NCI-H1436 treated with DMSO at 0.1 percent for 48 hours (cell line): ENCODE measurements around the gene FOXP1.

ENCODE experiments used
- DNase-seq: peaks from one replicate; lab custom pipeline; 2025; lab: John Stamatoyannopoulos, UW

FOXP1 gene

DNA sequence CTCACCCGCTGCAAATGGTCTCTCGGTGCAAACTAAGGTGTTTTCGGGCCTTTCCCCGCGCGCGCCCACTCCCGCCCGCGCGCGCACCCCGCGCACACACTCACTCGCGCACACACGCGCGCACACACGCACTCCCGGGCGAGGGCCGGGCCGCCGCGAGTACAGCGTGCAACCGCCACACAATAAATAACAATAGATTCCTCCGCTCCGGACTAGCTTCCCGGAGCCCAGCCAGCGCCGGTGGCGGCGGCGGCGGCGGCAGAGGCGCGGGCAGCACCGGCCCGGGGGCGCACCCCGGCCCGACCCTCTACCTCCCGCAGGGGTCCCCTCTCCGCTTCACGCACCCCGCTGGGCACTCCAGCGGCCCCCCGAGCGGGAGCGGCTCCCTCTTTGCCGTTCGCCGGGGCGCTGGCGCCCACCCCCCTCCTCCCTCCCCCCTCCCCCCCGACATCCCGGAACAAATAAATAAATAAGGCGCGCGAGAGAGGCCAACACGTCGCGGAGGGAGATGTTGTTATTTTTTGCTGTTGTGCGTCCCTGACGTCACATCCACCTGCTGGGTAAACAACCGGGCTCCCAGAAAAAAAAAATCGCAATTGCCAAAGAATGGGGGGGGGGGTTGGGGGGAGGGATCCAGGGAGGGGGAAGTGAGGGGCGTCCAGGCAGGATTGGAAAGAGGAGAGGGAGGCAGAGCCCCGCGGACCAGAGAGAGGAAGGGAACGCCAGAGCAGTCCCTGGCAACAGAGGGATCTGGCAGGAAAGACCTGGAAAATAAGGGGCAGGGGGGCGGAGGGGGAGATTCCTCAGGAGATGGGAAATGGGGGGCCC is at the start of gene FOXP1:
FOXP1 (minus strand) TSS at position 163 of the 828 bp plus-strand sequence. CDS start 385,347 bp downstream, outside the sequence.
- no peak for DNase-seq

DNA sequence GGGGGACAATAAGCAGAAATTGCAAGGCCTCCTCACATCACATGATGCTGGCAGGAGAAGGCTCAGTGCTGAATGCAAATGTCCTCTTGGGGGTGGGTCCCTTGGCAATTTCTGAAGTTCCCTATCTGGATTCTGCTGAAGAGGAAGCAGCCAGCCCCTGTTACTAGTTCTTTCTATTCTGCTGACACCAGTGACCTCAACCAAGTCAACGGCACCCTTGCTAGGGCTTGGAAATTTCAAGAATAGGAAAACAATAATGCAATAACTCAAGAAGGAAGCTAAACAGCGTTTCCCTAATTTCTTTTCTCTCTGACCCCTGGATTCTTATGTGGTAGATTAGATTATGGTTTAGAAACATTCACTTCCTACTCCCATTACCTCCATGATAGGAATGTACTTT is 46.2 kb upstream of the FOXP1 start:
- no peak for DNase-seq

DNA sequence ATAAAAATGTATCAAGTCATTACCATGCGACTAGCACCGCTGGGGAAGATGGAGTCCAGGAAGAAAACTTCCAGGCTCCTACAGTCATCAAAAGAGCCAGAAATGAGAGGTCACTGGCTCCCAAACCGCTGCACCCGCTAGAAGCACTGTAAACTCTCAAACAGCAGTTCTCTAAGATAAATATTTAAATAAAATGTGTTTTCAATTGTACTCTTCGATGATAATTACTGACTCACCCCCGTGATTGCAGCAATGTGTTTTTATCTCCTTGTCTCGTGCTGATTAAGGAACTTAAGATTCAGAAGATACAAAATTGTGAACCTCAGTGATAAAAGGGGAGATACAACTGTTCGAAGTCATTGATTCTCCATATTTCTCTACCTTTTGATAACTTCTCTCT is 45.8 kb upstream of the FOXP1 start:
- DNase-seq: no peak

DNA sequence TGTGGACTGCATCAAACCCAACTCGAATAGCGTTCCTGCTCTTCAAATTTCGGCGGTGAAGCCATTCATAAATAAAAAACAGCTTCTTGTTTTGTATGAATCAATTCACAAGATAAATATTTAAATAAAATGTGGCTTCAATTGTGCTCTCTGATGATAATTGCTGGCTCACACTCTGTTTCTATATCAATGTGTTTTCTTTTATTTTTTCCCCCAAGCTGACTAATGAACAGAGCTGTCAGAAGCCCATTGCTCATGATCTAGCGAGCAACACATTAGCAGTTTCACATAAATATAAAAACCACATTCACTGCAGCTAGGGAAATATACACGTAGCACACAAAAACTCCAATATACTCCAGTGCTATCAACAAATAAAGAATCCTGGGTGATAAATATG is 45.0 kb upstream of the FOXP1 start:
- DNase-seq: no peak

DNA sequence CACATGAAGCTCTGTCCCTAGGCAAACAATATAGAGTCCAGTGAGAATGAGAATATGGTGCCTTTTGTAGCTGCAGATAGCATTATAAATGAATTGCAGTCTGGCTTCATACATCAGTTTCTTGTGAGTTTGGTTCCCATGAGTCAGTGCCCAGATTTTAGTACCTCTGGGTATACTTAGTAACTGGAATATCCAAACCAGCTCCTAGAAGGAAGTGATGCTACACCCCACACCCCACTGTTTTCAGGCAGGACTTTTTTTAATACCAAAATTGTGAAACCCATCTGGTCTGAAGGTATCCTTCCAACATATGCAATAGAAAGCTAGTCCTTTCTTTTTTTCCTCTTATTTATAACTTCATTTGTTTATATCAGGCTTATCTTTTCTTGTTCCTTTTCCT is 42.1 kb upstream of the FOXP1 start:
- DNase-seq: no peak

DNA sequence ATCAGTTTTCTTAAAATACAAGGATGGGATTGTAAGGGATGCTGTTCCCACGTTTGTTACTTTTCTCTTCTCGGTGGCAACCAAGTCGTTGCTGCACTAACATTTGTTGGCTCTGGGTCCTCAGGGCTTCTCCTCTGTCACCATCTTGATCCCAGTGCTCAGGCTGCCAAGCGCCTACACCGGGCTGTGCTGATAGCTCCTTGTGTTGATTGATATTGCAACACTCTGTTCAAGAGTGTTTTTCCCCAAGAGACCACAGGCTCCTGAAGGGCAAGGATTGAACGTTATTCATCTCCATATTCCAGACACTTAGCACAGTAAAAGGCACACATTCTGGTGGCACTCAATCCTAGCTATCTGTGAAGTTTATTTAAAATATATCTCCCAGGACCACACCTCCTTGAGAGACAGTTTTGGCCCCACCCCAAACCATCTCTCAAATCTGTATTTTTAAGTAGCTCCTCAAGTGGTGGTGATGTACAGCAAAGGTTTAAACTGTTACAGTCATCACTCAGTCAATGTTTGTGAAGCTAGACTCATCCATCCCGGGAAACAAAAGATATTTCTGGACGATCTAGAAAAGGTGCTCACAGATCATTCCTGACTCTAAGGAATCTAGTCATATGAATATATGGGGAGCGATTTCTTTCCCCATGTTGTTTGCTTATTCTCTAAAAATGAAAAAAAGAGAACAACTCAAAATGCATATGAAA is 38.5 kb upstream of the FOXP1 start:
- no peak for DNase-seq

DNA sequence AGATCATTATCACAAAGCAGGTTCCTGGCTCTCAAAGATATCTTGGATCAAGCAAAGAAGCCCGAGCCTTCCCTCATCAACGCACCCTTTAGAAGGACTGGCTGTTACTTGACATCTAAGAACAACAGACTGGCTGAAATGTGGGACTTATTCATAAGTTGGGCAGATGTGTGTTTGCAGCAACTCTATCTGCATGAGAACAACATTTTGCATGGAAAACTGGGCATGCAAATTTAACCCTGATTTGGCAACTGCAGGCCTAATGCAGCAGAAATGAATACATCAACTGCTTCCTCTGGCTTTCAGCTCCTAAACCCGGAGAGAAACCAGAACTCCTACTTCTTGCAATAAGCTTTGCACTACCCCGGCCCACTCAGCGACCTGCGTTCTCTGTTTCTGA is 35.0 kb upstream of the FOXP1 start:
- no peak for DNase-seq

DNA sequence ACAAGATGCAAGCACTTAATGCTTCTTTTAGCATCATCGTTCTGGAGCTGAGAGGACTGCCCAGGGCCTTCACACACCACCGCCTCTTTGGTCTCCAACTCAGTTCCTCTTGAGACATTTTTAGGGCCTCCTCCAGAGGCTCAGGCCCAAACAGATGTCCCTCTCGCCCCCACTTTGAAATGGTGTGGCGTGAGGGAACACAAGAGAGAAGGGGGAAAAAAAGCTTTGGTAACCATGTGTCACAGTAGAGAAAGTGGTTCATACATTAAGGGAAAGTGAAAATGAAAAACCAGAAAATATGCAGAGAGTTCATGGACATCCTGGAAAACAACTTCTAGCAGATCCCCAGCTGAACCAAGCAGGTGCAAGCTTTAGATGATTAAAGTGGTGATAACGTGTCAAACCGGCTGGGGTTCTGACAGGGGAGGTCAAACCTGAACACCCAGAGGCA is 33.1 kb upstream of the FOXP1 start:
- DNase-seq: no peak

DNA sequence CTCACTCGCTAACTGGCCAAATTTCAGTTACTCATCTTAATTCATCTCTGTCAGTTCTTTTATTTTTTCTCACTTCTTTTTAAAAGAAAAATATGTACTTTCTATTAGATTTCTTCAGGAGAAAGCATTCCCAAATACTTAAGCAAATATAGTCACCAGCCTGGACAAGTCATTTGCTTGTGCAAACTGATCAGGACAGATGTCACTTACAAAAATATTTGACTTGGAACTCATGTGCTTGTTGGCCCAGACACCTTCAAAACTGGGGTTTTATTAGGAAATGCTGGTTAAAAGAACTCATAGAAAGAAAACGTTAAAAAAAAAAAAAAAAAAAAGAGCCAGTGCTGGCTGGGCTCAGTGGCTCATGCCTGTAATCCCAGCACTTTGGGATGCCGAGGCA is 31.3 kb upstream of the FOXP1 start:
- no peak for DNase-seq

DNA sequence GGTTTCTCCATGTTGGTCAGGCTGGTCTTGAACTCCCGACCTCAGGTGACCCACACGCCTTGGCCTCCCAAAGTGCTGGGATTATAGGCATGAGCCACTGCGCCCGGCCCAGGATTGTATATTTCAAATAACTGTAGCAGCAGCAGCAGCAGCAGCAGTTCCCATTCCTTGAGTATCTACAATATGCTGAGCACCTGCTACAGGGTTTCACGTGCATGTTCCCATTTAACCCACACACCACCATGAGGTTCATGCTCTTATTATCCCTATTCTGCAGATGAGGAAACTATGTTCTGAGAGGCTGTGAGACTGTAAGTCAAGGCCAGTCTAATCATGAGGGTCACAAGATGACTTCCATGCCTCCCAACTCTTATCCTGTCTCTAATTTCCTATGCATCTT is 30.9 kb upstream of the FOXP1 start:
- no peak for DNase-seq

DNA sequence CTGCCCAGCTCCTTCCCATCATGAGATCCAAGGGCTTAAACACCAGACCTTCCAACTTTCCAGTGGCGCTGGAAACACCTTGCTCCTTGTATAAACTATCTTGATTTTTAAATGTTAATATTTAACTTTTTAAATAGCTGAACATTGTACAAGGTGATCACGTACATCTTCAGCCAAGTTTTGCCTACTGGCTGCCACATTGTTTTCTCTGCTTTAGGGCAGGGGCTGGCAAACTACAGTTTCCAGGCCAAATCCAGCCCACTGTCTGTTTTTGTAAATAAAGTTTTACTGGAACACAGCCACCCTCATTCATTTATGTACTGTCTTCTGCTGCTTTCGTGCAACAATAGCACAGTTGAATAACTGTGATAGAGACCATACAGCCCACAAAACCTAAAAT is 27.6 kb upstream of the FOXP1 start:
- no peak for DNase-seq

DNA sequence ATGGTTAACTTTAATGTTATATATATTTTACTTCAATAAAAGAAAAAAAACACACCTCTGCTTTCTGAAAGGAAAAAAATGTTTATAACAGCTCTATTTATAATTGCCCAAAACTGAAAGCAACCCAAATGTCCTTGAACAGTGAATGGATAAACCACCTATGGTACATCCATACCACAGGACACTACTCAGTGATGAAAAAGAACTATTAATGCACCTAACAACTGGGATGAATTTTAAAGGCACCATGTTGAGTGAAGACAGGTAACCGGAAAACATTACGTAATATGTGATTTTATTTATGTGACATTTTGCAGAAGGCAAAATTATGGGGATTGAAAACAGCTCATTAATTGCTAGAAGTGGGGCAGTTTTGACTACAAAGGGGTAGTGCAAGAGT is 23.8 kb upstream of the FOXP1 start:
- no peak for DNase-seq

DNA sequence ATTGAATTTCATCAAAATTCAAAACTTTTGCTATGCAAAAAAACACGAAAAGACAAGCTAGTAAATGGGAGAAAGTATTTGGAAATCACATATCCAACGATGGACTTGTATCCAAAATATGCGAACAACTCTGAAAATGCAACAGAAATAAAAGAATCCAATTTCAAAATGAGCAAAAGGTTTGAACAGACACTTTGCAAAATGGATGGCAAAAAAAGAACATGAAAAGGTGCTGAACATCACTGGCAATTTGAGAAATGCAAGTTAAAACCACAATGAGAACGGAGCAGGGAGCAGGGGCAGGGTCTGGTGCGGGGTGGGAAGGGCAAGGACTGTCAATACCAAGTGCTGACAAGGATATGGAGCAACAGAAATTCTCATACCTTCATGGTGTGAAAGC is 23.1 kb upstream of the FOXP1 start:
- DNase-seq: no peak

DNA sequence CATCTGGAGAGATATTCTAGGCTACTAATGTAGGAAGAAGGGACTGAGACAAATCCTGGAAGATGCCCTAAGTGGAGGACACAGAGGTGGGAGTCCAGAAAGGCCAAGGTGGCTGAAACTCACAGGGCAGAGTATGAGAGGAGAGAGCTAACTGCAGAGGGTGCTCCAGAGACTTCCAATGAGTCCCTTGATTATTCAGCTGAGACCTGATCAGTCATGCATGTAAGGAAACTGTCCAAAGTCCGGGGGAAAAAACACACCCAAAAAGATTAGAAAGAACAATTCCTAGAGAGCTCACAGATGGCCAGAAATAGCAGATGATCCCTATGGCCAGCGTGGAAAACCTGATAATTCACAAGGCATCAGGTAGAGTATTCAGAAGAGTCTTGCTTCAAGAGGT is 18.7 kb upstream of the FOXP1 start:
- no peak for DNase-seq

DNA sequence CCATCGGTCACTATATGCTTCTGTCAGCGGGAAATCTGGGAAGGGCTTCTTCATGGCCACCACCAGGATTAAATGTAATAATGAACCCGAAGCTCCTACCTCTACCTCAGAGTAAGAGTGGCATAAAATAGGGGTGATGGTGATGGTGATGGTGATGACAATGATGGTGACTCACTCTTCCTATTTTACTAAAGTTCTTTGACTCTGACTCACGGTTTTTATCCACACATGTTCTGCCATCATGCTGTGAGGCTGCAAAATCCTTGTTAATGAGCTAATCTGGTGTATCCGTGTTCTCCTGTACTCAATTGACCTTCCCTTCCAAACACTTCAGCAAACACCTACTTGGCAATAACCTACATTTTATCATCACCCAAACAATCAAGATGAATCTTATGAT is 18.3 kb upstream of the FOXP1 start:
- DNase-seq: no peak

DNA sequence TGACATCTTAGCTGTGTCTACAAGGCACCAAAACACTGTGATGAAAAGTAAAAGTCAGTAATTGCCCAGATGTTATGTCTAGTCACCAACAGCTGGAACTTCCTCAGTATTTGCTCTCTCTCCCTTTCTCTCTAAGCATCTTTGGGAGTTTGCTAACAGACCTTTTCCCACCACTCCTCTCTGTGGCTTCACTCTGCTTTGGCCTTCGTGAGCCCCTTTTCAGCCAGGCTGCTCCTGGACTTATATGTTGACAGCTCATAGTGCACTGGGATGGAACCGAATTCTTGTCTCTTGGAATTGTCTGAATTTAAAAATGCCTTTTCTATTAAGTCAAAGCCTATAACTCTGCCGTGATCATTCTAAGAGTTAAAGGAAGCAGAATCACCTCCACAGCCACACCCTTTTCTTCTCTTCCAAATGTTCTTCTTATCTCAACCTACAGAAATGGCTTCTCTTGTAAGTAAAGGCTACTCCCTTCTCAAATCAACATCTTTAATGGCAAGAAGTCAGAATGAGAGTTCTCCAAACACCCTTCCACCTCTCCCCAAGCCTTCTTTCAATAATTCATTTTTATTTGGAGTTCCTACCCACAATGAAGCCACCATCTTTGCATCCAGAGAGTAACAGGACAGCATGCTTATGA is 17.2 kb upstream of the FOXP1 start:
- no peak for DNase-seq

DNA sequence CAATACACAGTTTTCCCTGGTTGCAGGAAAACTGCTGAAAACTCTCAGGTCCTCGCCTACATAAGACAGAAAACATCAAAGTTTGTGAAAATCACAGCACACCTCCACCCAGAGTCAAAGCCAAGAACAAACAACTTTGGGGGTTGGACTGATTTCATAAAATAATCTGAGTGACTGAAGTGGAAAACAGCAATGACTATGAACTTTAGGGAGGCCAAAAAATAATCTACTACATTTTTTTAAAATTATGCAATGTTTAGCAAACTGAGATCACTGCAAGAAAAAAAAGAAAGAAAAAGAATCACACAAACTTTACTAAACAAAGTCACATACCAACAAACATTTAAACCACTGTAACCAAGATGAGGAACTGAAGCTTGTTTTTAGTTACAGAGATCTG is 15.9 kb upstream of the FOXP1 start:
- DNase-seq: no peak

DNA sequence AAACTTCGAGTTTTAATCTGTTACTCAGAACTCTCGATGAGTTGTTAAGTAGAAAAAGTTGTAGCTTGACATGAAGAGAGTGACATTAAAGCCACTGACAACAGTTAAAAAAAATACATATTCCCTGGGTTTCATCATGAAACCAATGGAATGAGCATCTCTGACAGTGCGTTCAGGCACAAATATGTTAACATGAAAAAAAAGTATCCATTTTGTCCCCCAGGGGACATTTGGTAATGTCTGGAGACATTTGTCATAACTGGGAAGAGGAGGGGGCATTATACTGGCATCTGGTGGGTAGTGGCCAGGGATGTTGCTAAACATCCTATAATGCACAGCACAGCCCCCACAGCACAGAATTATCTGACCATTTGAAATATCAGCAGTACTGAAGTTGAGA is 14.8 kb upstream of the FOXP1 start:
- DNase-seq: no peak

DNA sequence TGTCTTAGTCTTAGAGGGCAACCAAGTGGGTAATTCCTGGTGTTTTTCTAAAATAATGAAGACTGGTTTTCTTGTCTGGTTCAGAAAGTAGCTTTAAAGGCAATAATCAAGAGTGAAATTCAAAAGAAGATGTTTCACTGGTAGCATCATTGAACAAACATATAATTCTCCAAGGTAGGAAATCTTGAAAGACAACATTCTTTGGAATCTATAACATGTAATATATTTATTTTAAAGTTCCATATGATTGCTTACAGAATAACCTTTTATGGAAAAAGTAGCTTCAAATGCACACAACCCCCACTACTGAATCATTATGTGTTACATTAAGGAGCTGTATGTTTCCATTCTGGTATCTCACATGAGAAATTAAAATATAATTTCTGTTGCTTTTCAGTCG is 13.8 kb upstream of the FOXP1 start:
- no peak for DNase-seq

DNA sequence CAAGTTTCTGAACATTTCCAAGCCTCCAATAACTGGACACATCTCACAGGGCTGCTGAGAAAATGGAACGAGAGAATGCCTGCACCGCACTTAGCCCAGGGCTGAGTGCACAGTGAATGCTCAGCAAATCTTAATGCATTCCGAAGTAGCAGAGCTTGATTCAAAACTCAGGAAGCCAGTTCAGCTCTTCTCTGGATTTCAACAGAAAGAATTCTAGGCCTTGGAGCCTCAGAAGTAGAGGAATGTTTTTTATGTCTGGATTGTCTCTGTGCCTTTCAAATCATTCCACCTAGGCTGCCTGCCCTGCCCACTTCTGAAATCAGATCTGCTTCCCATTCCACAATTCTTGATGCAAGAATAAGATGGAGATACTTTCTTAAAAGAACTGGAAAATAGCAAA is 9.6 kb upstream of the FOXP1 start:
- no peak for DNase-seq

DNA sequence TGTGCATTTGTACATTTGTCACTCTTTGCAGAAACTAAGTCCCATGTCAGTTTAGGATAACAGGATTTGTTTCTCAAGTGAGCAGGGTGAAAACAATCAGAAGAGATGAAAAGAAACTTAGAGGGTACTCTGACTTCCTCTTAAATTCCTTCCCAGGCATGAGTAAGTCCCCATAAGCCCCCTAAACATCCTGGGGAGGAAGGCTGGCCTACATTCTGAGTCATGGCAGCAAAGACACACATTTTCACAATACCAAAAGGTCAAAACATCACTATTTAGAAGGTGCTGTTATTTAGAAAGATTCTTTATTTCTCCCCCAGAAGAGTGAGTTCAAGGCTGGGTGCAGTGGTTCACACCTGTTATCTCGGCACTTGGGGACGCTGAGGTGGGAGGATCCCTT is 7.6 kb upstream of the FOXP1 start:
- DNase-seq: no peak

DNA sequence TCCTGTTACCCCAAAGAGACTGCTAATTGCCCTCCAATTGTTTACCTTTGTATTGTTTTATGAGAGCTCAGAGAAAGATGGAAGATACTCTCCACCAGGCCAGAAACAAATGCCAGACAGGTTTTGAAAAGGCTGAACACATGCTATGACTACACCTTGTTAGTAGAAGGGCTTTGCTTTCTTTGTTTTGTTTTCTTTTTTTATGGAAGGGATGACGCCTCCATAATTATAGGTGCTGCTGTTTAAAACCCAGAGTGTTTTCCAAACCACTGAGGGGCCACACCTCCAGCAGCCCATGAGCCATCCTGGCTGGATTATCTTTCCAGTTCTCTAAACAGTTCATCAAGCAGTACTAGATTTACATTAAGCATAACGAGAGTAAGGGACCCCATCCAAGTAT is 5.6 kb upstream of the FOXP1 start:
- no peak for DNase-seq

DNA sequence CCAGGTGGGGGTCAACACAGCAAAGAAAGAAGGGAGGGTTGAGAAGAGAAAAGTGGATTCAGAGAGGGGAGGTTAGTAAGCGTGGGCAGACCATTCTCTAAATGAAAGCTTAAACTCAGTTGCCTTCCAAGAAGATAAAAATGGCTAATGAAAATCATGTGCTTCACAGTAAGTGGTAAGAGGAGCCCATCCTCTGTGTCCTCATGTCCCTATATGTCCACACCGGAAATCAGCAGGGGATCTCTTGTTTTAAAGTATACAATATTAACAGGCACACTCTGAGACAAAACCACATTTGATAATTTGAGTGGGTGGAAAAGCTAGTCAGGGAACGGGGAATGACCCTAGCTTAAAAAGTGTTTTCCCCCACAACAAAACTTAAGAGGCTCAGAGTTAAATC is 4.4 kb upstream of the FOXP1 start:
- no peak for DNase-seq
